Activated T-cell treated with anti-CD3 and anti-CD28 coated beads, Interleukin-2, amount 50 U/mL, for 72 hours (primary cell): ENCODE measurements around the gene STAT1. TPM values are rescaled to one million over a fixed set of nuclear protein-coding genes. Genes with fewer than 3 reads are reported as not detected.
"Not testable (repeated sequence)": the region's sequence is repeated elsewhere in the genome, so short reads cannot be mapped to it uniquely, and the experiment has no call there.

Experiments used
- ATAC-seq, 2 donors: fragments of 150-1000 bp; cut with Tn5 transposase; replicated peaks in 1 of 2; 2 replicates each; pipeline ENCODE4 v1.10.0; 2021; ENCODE audit warnings: moderate library complexity in 2 of 2, mild to moderate bottlenecking in 1 of 2
- DNase-seq, 2 donors: peaks; one replicate each; pipeline ENCODE4 v3.0.0; 2021 to 2022; ENCODE audit warnings: mixed read lengths in 1 of 2
- H3K27ac Mint-ChIP-seq: one replicate; pipeline ENCODE4 v1.8.0; 2022; ENCODE audit warnings: mild to moderate bottlenecking, moderate library complexity, mixed read lengths
- H3K27me3 Mint-ChIP-seq: one replicate; pipeline ENCODE4 v1.8.0; 2022; ENCODE audit warnings: low read depth, mixed read lengths
- H3K36me3 Mint-ChIP-seq, 2 donors: one replicate each; pipeline ENCODE4 v1.8.0; 2022; ENCODE audit warnings: mixed read lengths in 2 of 2, mild to moderate bottlenecking in 1 of 2; ENCODE audit not compliant: insufficient read depth in 2 of 2
- H3K4me1 Mint-ChIP-seq: one replicate; pipeline ENCODE4 v1.8.0; 2022; ENCODE audit warnings: low read depth, mixed read lengths
- H3K4me3 Mint-ChIP-seq, 2 donors: one replicate each; pipeline ENCODE4 v1.8.0; 2022; ENCODE audit warnings: mild to moderate bottlenecking in 2 of 2, mixed read lengths in 2 of 2, moderate library complexity in 2 of 2
- H3K9me3 Mint-ChIP-seq, 2 donors: one replicate each; pipeline ENCODE4 v1.8.0; 2022; ENCODE audit warnings: mixed read lengths in 2 of 2
- total RNA-seq, 2 donors: library from RNA; stranded (reverse); gene quantifications; one replicate each; pipeline ENCODE4 v1.2.3, GENCODE V29; 2022

Gene STAT1
- total RNA-seq, 2 donors from 2014 or later: 441 to 563 TPM

GRCh38 chr2:190996947-190997346, 17.0 kb downstream of the STAT1 start:
- peaks cover 50 to 83% of the 10 kb centered on the region in 2 donors for H3K36me3 Mint-ChIP-seq
- ATAC-seq: peak in 1 of 2 donors; percentile 20

DNA sequence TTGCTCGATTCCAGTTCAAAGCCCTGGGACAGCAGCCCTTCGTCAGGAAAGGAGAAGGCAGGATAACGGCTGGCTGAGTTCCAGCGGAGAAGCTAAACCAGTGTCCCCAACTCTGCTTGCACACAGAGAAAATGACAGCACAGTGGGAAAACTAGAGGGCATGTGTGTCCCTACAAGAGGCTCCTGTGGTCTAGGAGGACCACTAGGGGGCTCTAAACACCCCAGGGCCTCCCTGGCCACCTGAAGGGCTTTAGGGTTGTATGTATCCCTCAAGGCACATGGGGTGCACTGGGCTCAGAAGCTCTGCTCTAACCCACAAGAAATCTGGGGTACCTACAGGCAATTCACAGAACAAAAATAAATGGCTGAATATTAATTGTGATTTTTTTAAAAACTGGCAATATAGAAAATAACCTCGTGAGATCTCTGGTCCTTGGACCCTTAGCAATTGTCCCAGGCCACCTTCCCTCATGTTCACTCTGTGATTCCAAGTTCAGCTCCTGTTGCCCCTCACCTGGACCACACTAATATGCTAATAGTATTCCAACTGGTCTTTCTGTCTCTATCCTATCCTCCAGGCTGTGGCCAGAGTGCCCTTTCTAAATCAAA, 17.5 kb downstream of the STAT1 start:
- no peak for DNase-seq
- ATAC-seq: no peak
- Mint-ChIP-seq H3K27me3 (no peaks in the 10 kb centered on the region), H3K36me3 (peaks cover 50 to 82% of the 10 kb centered on the region in 2 donors), H3K4me1 (peaks cover 61% of the 10 kb centered on the region), H3K27ac (peak overlapping the region; percentile 86), H3K4me3 (no peak overlapping the region), H3K9me3 (peaks cover 11 to 15% of the 10 kb centered on the region in 2 donors)

More at GRCh38 chr2:190996947-190997346, 17.0 kb downstream of the STAT1 start:
- peaks cover 66% of the 10 kb centered on the region for H3K4me1 Mint-ChIP-seq
- DNase-seq: no peak
- H3K27me3 Mint-ChIP-seq: no peaks in the 10 kb centered on the region
- H3K27ac Mint-ChIP-seq: peak overlapping the region; percentile 86
- no peak overlapping the region for H3K4me3 Mint-ChIP-seq
- H3K9me3 Mint-ChIP-seq: peaks cover 11 to 15% of the 10 kb centered on the region in 2 donors

GRCh38 chr2:190995315-190995714, 18.7 kb downstream of the STAT1 start:
- Mint-ChIP-seq H3K9me3 (peaks cover 11 to 15% of the 10 kb centered on the region in 2 donors), H3K36me3 (peaks cover 47 to 79% of the 10 kb centered on the region in 2 donors), H3K4me1 (peaks cover 54% of the 10 kb centered on the region)

DNA sequence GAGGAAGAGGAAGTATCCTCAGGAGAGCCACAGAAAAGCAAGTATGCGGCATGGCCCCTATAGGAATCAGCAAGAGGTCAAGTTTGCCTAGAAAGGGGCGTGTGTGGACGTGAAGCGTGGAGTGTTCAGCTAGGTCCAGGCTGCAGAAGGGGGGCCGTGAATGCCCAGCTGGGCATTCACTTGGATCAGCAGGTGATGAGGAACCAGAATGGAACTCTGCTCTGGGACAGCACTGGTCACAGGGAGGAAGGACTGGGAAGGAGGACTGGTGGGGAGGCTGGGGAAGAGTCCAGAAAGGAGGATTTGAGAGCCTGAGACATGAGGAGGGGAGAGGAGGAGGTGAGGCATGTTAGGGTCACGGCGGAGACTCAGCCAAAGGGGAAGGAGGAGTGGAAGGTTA, 19.8 kb downstream of the STAT1 start:
- Mint-ChIP-seq H3K4me1 (peaks cover 49% of the 10 kb centered on the region), H3K4me3 (no peak overlapping the region), H3K9me3 (peaks cover 11 to 15% of the 10 kb centered on the region in 2 donors), H3K27me3 (no peaks in the 10 kb centered on the region), H3K36me3 (peaks cover 44 to 75% of the 10 kb centered on the region in 2 donors), H3K27ac (no peak overlapping the region)
- DNase-seq (no peak), ATAC-seq (no peak)

More at GRCh38 chr2:190995315-190995714, 18.7 kb downstream of the STAT1 start:
- not testable (repeated sequence) for H3K27me3 Mint-ChIP-seq, ATAC-seq, DNase-seq, H3K4me3 Mint-ChIP-seq
- peak overlapping the region; percentile 86 for H3K27ac Mint-ChIP-seq

- DNase-seq (no peak), ATAC-seq (no peak)
- Mint-ChIP-seq H3K9me3 (peaks cover 11 to 15% of the 10 kb centered on the region in 2 donors), H3K27me3 (no peaks in the 10 kb centered on the region), H3K4me3 (no peak overlapping the region), H3K4me1 (peaks cover 45% of the 10 kb centered on the region), H3K27ac (no peak overlapping the region), H3K36me3 (peaks cover 45 to 72% of the 10 kb centered on the region in 2 donors)
These were observed 20.7 kb downstream of the STAT1 start for GRCh38 chr2:190993292-190993643.

- H3K27ac Mint-ChIP-seq: peak overlapping the region; percentile 28
- H3K4me1 Mint-ChIP-seq: peaks cover 56% of the 10 kb centered on the region
These were observed 23.8 kb downstream of the STAT1 start for GRCh38 chr2:190990132-190990531.

DNA sequence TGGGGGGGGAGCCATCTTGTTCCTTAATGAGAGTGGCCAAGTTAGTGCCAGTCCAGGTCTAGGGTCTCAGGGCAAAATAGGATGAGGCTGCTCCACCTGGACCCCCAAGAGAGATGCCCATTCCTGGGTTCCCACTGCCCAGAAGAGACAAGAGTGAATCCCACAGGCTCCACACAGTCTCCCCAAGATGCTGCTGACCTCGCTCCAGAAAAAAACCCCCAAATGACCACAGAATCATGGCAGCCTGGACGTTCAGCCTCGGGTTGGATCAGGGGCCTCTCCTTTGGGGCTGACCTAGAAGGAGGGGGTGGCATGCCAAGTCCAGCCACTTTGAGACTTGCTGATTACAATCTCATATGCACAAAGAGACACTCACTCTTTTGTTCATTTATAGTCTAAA, 25.1 kb downstream of the STAT1 start:
- no peak overlapping the region for H3K27ac Mint-ChIP-seq
- no peaks in the 10 kb centered on the region for H3K9me3 Mint-ChIP-seq
- DNase-seq (no peak), ATAC-seq (no peak)
- no peak overlapping the region for H3K4me3 Mint-ChIP-seq
- H3K4me1 Mint-ChIP-seq: peaks cover 59% of the 10 kb centered on the region
- no peaks in the 10 kb centered on the region for H3K27me3 Mint-ChIP-seq
- peaks cover 30 to 65% of the 10 kb centered on the region in 2 donors for H3K36me3 Mint-ChIP-seq

More at GRCh38 chr2:190990132-190990531, 23.8 kb downstream of the STAT1 start:
- H3K9me3 Mint-ChIP-seq: peaks cover 2 to 5% of the 10 kb centered on the region in 2 donors
- DNase-seq: no peak
- H3K36me3 Mint-ChIP-seq: peaks cover 33 to 65% of the 10 kb centered on the region in 2 donors
- no peaks in the 10 kb centered on the region for H3K27me3 Mint-ChIP-seq
- H3K4me3 Mint-ChIP-seq: no peak overlapping the region
- ATAC-seq: no peak

DNA sequence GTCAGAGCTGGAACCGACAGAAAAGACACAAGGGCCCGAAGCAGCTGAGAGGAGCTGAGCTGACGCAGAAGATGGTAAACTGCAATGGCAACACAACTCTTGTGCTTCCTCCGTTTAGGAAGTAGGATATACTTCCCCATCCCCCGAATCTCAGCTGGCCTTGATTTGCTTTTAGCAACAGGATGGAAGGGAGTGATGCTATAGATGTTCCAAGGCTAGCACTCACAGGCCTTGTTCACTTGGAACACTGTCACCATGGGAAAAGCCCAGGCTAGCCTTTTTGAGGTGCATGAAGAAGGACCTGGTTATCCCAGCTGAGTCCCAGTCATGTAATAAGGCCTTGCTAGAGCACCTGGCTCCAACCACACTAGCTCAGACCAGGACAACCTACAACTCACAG, 26.0 kb downstream of the STAT1 start:
- ATAC-seq (no peak), DNase-seq (no peak)
- Mint-ChIP-seq H3K27me3 (no peaks in the 10 kb centered on the region), H3K27ac (peak overlapping the region; percentile 83), H3K4me1 (peaks cover 56% of the 10 kb centered on the region), H3K9me3 (no peaks in the 10 kb centered on the region), H3K4me3 (no peak overlapping the region), H3K36me3 (peaks cover 28 to 64% of the 10 kb centered on the region in 2 donors)

DNA sequence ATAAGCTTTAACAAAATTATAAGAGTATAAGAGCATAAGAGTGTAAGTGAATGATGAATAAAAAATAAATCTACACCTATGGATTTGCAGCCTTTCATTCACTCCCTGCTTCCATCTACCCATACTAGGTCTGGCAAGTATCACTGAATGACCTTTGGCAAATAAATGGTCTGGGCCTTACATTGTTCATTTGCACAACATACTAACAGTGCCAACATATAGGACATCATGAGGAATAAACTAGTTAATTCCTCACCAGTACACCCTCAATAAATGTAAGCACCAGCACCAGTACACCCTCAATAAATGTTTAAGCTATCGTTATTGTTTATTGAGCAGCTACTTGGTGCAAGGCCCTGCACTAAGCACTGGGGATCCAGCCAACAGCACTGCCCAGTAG, 26.9 kb downstream of the STAT1 start:
- Mint-ChIP-seq H3K27ac (peak overlapping the region; percentile 83), H3K4me3 (no peak overlapping the region), H3K36me3 (peaks cover 35 to 67% of the 10 kb centered on the region in 2 donors), H3K9me3 (no peaks in the 10 kb centered on the region), H3K27me3 (no peaks in the 10 kb centered on the region), H3K4me1 (peaks cover 62% of the 10 kb centered on the region)
- DNase-seq (no peak), ATAC-seq (no peak)

GRCh38 chr2:190986221-190986953, 27.6 kb downstream of the STAT1 start:
- no peak for ATAC-seq
- H3K36me3 Mint-ChIP-seq: peaks cover 32 to 70% of the 10 kb centered on the region in 2 donors
- H3K9me3 Mint-ChIP-seq: no peaks in the 10 kb centered on the region
- no peaks in the 10 kb centered on the region for H3K27me3 Mint-ChIP-seq
- no peak overlapping the region for H3K4me3 Mint-ChIP-seq
- H3K4me1 Mint-ChIP-seq: peaks cover 69% of the 10 kb centered on the region
- no peak for DNase-seq
- peak overlapping the region; percentile 73 for H3K27ac Mint-ChIP-seq

GRCh38 chr2:190984595-190984994, 29.4 kb downstream of the STAT1 start:
- Mint-ChIP-seq H3K4me1 (peaks cover 80% of the 10 kb centered on the region), H3K27me3 (no peaks in the 10 kb centered on the region), H3K9me3 (no peaks in the 10 kb centered on the region), H3K27ac (no peak overlapping the region), H3K4me3 (no peak overlapping the region), H3K36me3 (peaks cover 35 to 77% of the 10 kb centered on the region in 2 donors)
- DNase-seq (no peak), ATAC-seq (peak; percentile 74 to 75)

GRCh38 chr2:190982262-190983034, 31.5 kb downstream of the STAT1 start:
- H3K4me3 Mint-ChIP-seq: no peak overlapping the region
- H3K9me3 Mint-ChIP-seq: no peaks in the 10 kb centered on the region
- peak overlapping the region; percentile 73 for H3K27ac Mint-ChIP-seq
- peaks cover 41 to 89% of the 10 kb centered on the region in 2 donors for H3K36me3 Mint-ChIP-seq
- peaks cover 92% of the 10 kb centered on the region for H3K4me1 Mint-ChIP-seq
- ATAC-seq: no peak
- no peak for DNase-seq
- no peaks in the 10 kb centered on the region for H3K27me3 Mint-ChIP-seq

DNA sequence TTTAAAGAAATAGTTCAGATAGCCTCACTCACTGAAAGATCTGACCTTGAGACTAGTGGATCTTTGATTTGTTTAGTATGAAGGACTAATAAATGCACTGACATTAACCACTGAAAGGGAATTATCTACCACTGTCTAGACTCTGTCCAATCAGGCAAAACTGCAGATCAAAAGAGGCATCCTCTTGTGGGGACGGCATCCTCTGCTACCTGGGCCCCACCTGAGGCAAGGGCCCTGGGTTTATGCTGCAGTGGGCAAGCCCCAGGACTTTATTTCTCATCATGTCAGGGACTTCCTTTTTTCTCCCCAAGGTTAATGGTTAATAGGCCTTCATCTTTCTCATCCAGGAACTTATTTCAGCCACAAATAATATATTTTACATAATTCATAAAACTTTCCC, 32.2 kb downstream of the STAT1 start:
- Mint-ChIP-seq H3K4me3 (no peak overlapping the region), H3K9me3 (no peaks in the 10 kb centered on the region)

More for the DNA sequence above, 32.2 kb downstream of the STAT1 start:
- ATAC-seq (no peak), DNase-seq (no peak)
- Mint-ChIP-seq H3K4me1 (peaks cover 90% of the 10 kb centered on the region), H3K27ac (peak overlapping the region; percentile 73), H3K27me3 (no peaks in the 10 kb centered on the region), H3K36me3 (peaks cover 43 to 88% of the 10 kb centered on the region in 2 donors)
